ENCODE results near the gene CPLX1.
"Not testable (repeated sequence)": the region's sequence is repeated elsewhere in the genome, so short reads cannot be mapped to it uniquely, and the experiment has no call there.

CPLX1 gene

DNA sequence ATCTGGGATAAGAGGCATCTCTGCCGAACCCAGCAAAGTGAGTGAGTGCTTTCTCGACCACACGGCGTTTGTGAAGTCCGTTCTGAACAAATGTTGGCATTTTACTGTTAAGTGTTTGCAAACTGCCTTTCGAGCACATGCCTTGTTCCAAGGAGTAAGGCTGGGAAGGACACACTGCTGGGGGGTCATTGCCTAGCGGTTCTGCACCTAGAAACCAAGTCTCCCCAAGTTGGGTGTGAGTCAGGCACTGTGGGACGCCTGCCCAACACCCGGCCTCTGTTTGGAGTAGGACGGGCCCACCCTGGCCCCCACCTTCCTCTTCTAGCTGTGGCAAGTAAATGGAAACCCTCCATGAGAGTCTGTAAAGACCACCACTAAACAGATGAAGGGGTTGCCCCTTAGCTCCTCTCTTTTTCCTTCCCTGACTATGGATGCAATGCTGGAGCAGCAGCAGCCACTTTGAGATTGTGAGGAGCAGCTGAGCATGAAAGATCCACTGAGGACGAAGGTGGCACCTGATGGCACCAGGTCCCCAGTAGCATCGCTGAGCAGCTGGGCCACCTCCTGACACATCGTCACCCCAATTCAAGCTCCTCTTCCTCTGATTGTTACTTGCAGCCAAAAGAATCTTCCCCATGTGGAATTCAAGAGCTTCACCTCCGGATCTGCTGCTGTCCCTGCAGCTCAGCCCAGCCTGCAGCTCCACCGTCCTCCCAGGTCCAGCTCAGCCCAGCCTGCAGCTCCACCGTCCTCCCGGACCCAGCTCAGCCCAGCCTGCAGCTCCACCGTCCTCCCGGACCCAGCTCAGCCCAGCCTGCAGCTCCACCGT lies 6.3 kb downstream of the CPLX1 start:
- DNase-seq, result no peak

DNA sequence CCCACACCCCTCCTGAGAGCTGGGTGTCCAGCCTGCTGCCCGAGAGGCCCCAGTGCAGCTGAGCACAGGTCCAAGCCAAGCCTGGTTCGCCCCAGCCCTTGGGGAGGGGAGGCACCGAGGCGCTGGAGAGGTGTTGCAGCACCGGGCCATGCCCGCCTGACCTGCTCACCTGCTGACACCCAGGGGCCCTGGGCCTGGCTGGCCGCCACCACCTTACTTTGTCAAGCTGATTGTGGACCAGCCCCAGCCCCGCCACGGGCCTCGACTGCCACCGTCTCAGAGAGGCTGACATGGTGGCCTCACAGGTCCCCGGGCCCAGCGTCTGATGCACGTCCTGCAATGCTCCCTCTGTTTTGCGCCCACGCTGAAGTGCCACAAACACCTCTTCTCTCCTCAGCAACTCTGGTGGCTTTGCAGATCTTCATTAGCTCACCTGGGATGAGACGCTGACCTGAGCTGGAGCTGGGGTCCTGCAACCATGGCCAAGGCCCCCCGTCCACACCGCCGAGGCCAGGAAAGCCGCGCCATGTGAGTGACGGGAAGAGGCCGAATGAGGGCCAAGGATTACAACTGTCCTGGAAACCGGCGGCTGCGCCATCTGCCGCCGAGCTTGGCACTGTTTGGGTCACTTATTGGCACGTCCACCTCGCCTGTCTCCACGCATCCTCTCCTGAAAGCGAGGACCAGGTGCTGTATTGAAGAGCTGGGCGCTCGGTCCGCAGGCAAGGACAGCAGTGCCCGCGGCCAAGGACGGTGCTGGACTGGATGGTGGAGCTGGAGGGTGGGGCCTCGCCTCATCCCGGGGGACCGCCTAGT lies 7.6 kb downstream of the CPLX1 start:
- no peak for DNase-seq

DNA sequence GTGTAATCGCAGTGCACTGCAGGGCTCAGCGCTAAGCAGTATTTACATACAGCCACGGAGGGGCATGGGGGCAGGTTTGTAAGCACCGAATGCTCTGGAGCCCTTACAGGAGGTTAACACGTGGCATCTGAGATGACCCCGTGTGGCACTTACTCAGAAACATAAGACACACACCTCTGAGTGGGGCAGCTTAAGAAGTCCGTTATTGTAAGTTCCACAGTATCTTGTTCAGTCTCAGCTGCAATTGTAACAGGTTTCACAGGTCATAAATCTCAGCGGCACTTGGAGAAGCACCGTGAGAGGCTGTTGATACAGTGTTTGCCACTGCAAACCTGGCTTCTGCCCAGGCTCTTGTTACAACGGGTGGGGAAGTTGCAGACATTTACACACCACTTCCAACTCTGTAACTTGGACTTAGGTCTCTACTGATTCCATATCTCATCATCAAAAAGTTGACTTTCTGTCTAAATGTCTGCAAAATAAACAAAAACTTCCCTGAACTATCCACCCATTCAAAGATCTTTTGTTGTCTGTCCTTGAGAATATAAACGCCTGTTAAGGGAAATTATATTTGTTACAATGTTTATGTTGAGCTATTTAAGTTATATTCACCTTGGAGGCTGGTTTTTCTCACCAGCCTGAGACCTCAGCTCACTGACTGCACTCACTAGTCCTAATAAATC lies 10.3 kb downstream of the CPLX1 start:
- DNase-seq, result no peak

DNA sequence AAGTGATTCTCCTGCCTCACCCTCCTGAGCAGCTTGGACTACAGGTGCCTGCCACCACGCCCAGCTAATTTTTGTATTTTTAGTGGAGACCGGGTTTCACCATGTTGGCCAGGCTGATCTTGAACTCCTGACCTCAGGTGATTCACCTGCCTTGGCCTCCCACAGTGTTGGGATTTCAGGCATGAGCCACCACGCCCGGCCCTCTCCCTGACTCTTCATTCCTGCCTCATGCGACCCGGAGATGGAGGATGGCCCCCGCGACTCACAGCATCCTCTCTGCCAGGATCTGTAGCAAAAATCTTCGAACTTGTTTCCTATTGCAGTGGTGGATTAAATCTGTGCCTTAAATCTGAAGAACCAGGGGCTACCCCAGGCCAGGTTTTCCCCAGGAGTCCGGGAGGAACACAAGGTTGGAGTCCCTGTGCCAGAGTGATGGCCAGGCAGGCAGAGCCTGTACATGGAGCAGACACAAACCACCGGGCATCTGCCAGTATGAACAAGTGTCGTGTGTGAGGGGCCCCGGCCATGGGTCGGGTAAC lies 11.5 kb downstream of the CPLX1 start:
- DNase-seq, result no peak

DNA sequence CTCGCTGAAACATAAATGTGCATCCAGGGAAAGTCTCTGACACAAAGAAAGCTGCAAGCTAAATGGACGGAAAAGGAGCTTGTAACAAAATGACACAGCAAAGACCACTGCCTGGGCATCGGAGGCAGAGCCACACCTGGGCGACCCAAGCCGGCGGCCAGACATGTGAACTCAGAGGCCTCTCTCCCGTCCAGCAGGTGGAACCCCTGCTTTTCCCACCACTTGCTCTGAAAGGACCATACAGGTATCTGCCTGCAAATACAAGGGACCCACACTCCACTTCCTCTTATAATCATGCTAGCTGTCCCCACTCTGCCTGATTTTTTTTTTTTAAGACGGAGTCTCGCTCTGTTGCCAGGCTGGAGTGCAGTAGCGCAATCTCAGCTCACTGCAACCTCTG lies 12.0 kb downstream of the CPLX1 start:
- no peak for DNase-seq

DNA sequence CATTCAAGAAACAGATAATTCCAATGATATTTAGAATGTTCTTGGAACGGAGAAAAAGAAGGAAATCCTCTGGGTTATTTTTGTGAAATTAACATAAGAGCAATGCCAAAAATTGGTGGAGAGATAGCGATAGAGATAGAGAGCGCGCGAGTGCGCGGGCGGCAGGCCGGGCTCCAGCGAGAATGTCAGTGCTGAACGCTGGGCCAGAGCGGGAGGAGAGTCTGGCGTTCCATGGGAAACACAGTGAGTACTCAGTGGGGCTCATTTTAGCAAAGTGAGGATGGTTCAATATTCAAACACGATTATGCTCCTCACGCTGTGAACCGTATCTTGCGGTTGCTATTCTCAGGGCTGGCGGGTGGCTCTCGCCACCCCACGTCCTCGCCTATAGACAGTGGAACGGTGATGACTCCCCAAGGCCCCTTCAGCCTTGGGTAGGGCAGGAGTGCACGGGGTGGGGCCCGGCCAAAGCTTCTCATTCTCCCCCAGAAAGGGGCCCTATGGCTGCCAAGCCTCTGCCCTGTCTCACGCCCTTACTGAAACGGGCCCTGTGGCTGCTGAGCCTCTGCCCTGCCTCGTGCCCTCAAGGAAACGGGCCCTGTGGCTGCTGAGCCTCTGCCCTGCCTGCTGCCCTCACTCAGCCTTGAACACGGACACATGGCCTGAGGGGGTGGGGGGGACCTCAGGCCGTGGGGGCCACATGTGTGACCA lies 16.9 kb downstream of the CPLX1 start:
- no peak for DNase-seq

DNA sequence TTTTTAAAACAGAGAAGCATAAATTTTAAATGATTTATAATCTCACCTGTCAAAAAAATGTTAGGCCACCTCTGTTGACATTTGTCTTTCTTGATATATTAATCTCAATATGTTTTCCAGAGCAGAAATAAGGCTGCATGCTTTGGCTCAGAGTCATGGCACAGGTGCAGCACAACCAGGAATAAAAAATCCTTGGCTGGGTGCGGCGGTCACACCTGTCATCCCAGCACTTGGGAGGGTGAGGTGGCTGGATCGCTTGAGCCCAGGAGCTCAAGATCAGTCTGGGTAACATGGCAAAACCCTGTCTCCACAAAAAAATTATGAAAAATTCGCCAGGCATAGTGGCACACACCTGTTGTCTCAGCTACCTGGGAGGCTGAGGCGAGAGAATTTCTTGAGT lies 18.1 kb downstream of the CPLX1 start:
- DNase-seq, result no peak

DNA sequence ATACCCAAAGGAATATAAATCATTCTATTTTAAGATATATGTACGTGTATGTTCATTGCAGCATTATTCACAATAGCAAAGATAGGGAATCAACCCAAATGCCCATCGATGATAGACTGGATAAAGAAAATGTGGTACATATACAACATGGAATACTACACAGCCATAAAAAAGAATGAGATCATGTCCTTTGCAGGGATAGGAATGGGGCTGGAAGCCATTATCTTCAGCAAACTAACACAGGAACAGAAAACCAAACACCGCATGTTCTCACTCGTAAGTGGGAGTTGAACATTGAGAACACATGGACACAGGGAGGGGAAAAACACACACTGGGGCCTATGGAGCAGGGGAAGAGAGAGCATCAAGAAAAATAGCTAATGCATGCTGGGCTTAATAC lies 18.9 kb downstream of the CPLX1 start:
- DNase-seq, result not testable (repeated sequence)

DNA sequence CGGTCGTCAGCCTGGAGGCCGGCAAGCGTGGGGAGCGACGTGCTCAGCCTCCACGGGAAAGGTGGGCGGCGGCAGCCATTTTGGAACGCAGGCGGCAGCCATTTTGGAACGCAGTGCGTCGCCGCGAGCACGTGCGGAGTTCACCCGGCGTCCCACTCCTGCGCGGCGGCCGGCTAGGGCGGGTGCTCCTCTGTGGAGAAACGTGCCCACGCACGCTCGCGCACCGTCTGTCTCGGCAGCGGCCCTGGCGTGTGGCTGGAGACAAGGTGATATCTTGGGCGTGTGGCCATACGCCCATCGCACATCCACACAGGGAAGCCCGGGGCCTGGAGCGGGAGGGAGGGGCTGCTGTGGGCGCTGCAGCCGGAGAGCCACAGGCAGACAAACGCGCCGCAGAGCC lies 21.1 kb downstream of the CPLX1 start:
- no peak for DNase-seq

DNA sequence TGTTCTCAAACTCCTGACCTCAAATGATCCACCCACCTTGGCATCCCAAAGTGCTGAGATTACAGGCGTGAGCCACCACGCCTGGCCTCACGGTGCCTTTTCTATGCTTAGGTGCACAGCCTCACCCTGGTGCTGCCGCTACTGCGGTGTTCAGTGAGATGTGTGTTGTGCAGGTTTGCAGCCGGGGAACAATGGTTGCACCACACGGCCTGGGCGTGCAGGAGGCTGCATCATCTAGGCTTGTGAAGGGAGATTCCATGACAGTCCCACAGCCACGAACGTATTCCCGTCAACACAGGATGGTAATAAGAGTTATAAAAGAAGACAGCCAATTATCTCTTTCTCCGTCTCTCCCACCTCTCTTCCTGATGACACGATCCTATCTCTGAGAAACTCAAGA lies 22.0 kb downstream of the CPLX1 start:
- DNase-seq, result no peak

DNA sequence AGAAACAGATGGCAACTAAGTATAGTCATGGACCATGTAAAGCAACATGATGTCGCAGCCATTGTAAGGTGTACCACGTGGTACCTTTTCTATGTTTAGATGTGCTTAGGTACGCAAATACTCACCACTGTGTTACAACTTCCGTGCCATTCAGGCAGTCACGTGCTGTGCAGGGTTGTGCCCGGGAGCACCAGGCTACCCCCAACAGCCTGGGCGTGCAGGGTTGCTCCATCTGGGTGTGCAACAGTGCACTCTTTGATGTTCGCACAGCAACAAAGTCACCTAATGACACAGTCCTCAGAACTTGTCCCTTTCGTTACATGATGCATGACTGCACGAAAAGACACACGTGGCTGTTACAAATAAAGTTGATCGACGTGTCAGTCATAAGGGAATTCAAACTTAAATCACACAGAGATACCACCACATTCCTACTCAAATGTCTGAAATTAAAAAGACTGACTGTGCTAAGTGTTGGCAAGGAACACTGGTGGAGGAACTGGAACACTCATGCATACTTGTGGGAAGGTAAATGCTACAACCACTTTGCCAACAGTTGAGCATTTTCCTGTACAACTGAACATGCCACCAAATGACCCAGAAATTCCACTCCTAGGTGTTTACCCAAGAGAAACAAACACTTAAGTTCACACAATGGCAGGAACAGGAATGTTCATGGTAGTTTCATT lies 24.3 kb downstream of the CPLX1 start:
- DNase-seq, result no peak

DNA sequence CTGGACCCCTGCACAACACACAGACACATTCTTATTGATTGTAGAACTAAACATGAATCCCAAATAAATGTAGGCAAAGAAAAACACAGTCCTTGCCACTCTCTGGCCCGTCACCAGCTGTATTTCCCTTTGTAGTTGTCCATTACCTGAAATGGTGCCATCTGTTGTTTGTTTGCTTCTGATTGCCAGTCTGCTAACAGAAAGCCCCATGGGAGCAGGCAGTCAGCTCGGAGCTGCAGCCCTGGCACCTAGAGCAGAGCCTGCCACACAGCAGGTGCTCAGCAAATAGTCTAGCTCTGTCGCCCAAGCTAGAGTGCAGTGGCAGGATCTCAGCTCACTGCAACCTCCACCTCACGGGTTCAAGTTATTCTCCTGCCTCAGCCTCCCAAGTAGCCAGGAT lies 28.9 kb downstream of the CPLX1 start:
- DNase-seq, result no peak

DNA sequence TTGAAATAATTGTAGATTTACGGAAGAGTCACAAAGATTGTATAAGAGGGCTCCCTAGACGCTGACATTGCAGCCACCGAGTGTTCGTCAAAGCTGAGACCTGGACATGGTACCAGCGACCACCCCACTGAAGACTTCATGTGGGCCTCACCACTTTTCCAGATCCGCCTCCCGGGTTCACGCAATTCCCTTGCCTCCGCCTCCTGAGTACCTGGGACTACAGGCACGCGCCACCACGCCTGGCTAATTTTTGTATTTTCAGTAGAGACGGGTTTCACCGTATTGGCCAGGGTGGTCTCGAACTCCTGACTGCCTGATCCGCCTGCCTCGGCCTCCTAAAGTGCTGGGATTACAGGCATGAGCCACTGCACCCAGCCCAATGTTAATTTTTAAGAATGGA lies 29.7 kb downstream of the CPLX1 start:
- DNase-seq, result no peak

DNA sequence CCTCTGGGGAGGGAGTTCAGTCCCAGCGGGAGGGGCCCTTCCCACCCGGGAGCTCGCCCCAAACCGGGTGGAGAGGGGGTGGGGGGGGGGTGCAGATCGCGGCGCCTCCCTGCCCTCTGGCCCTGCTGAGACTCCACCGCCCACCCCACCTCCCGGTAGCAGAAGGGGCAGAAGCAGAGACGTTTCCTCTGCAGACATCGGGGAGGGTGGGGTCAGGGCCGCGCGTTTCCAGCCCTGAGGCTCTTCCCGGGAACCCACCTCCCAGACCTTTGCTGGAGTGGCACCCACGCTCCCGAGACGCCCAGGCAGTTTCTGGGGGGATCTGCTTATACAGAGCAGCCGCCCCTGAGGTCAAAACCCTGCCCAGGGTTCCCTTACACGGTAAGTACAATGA lies 30.2 kb downstream of the CPLX1 start:
- no peak for DNase-seq

DNA sequence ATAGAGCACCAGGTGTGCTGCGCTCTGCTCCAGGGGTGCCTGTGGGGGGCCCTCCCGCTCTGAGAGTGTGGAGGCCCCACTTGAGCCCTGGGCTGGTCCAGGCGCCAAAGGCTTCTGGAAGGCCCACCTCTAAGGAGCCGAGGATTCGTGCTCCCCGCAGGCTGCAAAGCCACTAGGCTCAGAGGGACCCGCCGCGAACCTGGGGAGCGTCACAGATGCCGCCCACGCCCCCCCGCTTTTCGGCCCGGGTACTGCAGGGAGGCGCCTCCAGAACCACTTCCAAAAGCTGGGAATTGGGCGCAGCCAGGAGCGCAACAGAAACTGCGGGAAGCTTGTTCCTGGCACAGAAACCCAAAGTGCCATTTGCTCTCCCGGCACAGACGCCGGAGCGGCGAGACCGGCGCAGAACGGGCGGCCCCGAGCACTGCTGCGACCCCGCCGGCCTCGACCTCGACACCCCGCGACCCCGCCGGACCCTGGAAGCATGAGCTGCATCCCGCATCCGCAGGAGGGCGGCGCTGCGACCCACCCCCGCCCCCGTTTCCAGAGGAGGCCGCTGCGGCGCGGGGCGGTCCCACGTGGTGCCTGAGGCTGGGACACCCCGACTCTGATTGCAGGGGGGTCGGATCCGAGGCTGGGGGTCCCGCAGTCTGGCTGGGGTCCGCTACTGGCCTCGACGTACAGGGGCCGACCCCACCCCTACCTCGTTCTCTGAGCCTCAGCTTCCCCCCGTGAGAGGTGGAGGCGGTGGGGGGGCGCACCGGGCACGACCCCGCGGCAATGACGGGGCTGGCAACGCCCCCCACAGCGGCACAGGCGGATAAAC lies 30.8 kb downstream of the CPLX1 start:
- DNase-seq, result no peak

DNA sequence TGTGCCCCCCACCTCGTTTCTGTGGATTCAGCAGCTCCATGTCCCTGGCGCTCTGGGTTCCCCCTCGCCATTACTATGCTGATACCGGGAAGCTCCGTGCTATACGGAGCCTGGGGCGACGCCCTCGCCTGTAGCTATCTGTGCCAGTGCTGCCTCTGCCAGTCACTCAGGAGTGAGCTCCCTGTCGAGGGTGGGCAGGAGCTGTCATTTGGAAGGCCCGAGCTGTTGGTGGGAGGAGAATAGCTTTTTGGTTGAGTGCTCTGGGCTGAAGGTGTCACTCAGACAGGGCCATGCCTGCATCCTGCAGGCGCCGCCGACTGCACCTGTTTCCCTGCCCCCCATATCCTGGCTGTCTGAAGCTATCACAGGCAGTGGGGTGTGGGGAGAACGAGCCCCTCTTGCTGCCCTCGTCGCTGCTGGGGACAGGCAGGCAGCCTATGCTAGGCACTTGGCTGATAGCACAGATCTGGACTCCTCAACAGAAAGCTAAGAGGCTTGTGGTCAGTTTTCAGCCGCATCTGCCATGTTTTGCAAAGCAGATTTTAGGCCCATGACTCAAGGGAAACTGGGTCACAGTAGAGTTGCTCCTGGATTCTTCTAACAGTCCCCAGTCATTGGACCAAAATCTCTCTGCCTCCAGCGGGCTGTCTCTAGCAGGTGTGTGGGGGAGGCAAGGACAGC lies 31.8 kb downstream of the CPLX1 start:
- no peak for DNase-seq

DNA sequence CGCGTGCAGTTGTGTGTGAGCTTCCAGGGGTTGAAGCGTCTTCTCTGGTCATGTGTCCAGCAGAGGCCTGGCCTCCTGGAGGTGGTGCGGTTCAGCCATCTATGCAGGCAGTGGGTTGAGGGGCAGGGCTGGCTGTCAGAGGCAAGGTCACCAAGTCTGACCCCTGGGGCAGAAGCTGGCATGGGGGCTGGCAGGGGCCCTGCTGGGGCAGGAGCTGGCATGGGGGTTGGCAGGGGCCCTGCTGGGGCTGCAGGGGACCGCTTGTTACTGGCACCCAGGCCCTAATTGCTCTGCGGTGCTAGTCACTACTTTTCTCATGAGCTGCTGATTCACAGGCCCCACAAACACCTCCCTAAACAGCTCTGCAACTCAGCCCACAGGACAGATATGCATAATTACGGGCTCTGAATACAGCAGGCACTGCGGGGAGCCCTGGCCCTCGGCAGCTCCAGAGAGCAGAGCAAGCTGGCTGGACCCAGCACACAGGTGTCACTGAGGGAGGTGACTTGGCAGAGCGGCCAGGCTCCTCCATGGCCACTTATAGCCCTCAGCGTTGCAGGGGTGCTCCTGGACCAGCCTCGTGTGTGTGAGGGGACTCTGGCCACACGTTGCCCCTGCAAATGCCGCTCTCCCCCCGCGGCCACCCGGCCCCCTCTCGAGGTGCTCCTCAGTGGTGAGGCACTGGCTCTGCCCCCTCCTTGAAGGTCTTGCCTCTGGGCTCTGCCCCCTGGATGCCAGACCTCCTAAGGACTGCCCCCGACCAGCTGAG lies 32.7 kb downstream of the CPLX1 start:
- DNase-seq, result no peak

DNA sequence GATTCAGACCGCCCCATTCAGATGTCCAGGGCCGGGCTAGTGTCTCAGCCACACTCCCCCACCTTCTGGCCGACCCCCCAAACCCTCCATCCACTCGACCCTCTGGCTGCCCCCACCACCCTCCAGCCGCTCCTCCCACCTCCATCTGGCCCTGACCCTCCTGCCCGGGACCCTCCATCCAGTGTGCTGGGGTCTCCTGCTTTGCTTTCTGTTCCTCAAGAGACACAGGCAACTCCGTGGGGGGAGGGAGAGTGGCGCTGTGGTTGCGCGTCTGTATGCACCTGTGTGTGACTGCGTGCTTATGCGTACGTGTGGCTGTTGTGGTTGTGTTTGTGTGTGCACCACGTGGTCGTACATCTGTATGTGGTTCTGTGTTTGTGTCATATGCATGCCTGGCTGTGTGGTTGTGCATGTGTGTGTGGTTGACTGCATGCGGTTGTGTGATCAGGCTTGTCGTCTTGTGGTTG lies 33.3 kb downstream of the CPLX1 start:
- DNase-seq, result no peak

DNA sequence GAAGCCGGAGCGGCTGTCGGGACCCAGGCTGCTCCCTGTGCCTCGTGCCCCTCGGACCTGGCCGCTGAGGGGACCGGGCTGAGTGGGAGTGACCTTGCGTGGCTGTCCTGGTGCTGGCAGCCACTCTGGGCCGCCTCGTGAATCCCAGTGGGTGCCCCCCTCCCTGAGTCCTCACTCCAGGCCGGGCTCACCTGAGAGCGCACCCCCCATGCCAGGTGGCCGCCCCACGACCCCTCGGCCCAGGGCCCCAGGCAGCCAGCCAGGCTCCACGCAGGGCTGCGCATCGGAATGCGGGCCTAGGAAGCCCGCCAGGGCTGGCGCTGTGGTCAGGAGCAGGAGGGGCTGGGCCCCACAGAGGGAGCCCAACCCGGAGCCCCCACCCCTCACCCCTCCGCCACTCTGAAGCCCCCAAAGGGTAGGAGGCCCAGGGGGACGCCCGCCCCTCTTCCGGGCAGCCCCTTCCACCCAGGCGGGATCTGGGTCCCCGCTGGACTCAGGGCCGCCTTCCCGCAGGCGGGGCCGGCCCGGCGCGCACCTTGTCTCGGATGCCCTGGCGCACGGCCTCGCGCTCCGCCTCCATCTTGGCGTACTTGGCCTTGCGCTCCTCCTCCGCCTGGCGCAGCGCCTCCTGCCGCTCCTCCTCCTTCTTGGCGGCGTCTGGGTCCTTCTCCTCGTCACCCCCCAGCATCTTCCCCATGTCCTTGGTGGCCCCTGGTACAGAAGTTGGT lies 33.9 kb downstream of the CPLX1 start:
- peak; percentile 57 for DNase-seq

All from NCI-H226 (cell line).